ENCODE measurements around the gene GPATCH1.

The GPATCH1 gene

DNA sequence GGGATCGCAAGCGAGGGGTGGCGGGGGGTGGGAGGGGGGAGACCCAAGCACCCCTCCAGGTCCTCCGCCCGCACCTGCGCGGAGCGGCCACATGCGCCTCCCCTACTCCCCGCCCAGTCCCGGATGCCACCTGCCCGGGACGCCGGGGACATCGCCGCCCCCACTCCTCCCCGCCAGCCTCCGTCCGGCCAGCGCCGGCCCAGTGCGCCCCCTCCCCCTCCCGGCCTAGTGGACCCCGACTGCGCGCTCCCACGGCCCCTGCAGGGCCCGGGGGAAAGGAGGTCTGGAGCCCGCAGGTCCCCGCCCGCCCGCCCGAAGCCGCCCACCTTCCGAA, 16.6 kb upstream of the GPATCH1 start:
- DNase-seq (ENCODE audit: low spot score) = no peak

DNA sequence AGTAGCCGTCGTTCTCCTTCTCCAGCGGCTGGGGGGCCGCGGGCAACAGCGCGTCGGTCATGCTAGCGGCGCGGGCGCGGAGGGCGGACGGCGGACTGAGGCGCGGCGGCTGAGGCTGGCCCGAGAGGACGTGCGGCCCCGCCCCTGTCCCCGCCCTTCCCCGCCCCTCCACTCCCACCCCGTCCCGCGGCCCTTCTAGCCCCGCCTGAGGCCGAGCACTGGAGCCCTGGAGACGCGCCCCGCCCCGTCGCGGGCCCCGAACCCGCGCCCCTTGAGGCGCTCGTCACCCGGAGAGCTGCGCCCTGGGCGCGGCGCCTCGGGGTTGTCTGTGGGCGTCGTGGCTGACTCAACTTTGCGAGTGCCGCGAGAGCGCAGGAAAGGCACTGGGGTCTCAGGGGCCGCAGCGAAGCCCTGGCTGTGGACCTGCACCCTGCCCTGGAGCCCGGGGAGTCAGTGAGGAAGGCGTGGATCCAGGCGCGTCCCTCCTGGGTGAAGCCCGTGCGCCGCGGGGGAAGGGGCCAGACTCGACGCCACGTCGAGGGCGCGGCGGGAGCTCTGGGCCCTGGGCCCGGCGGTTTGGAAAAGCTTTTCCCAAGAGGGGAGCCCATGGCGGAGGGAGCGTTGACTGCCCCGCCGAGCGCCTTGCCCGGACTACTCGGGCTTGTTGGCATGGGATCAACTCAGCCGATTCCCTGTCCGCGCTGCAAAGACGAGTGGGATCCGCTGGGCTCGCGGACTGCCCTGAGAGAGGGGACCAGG, 16.0 kb upstream of the GPATCH1 start, which contains the start of gene RHPN2:
TSS of gene RHPN2 (minus strand) at position 97 of the 759 bp plus-strand sequence. CDS start at position 61, 36 bp downstream.
- no peak for DNase-seq (ENCODE audit: low spot score)

DNA sequence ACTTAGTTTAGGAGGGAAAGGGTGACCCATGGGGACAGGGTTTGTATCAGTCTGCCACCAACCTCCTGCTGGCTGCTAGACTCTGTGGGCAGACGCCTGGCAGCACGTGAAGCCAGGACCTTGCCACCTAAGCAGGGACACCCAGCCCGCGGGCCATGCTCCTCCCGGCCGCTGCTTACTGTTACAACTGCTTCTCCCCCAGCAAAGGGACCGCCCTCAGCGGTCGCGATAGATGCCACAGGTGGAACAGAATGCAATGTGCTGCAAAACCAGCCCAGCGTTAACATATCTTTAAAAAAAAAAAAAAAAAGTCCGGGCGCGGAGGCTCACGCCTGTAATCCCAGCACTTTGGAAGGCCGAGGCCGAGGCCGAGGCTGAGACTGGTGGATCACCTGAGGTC, 14.4 kb upstream of the GPATCH1 start:
- DNase-seq (ENCODE audit: low spot score) = no peak

DNA sequence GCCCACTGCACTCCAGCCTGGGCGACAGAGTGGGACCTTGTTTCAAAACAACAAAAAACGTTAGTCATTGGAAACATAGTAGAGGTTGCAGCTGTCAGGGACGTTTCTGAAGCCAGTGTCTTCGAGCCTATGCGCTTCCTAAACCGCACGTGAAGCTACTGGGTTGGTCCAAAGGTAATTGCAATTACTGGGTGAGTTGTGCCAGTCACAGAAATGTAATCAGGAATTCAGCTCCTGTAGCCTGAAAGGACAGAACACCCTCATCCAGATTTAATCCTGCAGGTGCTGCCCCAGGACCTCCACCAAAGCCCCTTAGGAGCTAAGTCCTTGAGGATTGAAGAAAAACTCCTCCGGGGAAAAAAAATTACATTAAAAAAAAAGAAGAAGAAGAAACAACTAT, 13.9 kb upstream of the GPATCH1 start:
- DNase-seq (ENCODE audit: low spot score) = no peak

DNA sequence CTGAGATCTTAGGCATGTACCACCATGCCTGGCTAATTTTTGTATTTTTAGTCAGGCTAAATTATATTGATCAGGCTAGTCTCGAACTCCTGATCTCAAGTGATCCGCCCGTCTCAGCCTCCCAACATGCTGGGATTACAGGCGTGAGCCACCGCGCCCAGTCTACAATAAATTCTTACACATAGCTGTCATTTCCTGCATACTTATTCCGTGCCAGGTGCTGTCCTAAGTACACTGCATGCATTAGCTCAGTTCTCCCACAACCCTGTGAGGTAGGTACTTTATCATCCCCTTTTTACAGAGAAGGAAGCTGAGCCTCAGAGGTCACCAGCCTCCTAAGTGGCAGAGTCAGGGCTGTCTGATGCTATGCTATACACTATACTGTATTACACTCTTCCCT, 9.1 kb upstream of the GPATCH1 start:
- no peak for DNase-seq (ENCODE audit: low spot score)

DNA sequence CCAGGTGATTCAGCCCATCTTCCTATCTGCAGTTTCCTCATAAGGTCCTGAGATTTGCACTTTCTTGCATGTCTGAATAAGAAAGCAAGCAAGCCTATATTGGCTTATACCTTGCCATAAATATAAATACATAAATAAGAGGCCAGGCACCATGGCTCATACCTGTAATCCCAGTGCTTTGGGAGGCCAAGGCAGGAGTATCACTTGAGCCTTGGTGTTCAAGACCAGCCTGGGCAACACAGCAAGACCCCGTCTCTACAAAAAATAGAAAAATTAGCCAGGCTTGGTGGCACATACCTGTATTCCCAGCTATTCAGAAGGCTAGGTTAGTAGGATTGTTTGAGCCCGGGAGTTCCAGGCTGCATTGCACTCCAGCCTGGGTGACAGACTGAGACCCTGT, 5.5 kb upstream of the GPATCH1 start:
- no peak for DNase-seq (ENCODE audit: low spot score)

DNA sequence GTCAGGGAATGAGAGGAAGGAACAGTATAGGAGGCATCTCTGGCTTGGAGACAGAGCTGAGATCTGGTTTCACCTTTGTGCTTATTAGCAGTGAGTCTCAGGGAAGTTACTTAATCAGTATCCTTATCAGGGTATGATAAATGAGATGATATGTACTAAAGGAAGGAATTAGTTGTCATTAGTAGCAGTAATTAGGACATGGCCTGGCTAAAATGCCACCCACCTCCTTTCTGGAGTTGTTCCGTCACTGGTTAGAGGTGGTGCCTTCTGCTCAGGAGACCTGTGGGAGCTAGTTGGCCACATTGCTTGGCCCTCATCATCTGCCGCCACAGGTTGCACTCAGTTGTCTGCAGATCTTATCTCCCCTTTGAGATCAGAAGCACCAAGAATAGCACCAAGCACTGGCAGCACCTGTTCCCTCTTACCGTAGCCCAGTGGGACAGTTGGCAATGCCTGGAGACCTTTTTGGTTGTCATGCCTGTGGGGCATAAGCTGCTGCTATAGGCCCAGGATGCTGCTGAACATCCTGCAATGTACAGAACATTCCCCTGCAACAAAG, 4.7 kb downstream of the GPATCH1 start:
- no peak for DNase-seq (ENCODE audit: low spot score)

DNA sequence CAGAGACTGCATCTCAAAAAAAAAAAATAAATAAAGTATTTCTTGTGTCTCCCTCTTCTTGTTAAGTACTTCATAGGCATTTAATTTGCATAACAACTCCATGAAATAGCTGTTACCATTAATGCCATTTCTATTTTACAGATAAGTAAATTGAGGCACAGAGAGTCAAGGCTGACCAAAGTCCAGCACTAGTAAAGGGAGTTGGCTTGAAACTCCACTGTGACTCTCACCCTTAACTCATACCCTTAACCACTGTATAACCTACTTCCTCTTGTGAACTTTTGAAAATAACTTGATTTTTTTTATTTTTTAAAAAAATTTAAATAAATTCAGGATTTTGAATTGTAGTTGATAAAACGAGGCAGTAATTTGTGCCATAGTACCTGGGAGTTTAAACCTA, 6.0 kb downstream of the GPATCH1 start:
- no peak for DNase-seq (ENCODE audit: low spot score)

DNA sequence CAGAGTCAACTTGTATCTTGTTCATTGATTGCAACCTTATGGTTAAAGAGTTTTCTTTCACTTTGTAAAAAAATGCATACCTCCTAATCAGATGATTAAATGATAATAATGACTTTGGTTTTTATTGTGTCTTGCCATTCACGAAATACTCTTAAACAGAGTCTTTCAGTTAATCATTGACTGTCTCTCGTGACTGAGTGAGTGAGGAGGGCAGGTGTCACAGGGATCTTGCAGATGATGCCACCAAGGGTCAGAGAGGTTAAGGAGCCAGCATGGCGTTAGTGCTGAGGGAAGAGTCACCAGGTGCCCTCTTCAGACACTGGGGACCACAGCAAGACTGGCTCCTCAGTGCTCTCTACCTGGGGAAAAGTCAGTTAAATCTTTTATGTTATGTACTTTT, 8.0 kb downstream of the GPATCH1 start:
- no peak for DNase-seq (ENCODE audit: low spot score)

DNA sequence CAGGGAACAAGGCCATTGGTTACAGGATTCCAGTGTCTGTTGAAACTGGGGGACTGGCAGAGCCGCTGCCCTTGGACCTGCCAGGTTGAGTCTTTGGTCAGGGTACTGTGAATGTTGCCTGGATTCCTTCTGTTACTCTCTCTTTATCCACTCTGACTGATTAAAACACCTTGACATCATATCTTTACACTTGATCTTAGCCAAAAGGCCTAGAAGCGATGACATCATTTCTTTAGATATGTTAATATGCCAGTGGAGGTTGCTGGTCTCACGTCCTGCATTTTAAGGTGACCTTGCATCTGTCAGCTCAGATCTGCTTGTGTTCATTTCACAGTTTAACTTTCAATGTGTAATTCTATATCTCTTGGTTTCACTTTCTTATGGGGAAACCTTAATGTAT, 9.2 kb downstream of the GPATCH1 start:
- DNase-seq (ENCODE audit: low spot score) = no peak

DNA sequence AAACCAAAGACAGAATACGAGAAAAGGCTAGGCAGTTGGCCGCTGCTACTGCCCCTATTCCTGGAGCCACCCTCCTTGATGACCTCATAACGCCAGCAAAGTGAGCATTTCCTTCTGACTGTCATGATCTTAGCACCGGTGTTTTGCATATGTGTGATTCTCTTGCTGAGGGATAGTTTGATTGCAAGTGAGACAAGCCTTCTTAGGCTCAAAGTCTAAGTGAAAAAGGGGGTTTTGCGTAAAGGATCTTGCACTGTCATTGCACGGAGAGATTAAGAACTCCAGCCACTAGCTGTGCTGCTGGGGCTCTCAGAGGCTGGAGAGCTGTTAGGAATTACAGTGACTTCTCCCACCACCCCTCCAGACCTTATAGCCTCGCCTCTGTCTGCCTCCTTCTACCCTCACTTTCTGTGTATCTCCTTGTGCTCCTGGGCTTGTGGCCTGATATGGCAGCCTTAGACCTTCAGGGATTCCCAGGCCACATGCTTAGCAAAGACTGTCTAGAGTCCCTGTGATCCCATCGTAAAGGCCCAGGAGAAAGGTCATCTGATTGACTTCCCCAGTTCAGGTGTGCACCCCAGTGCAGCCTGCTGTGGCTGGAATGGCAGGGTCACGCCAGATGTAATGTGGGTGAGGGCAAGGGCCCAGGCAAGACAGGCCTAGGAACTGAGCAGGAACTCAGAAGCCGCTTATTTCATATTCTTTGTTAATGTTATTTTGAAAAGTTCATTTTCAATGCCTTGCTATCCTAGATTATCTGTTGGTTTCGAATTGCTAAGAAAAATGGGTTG, 12.6 kb downstream of the GPATCH1 start:
- DNase-seq (ENCODE audit: low spot score) = no peak

DNA sequence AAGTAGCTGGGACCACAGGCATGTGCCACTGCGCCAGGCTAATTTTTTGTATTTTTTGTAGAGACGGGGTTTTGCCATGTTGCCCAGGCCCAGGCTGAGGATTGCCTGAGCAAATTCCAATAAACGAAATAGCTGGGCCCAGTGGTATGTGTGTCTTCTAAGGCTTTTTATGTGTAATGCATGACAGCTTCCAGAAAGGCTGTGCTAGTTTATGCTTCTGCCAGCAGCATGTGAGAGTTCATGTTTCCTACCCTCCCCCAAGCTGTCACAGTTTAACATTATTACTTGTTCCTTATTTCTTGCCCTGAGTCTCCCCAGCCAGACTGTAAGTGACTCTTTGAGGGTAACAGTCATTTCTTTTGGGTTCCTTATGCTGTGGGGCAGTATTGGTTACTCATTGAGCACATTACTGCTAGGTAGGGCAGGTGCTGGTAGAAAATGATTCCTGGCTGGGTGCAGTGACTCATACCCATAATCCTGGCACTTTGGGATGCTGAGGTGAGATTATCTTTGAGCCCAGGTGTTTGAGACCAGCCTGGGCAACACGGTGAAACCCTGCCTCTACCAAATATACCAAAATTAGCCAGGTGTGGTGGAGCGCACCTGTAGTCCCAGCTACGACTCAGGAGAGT, 13.6 kb downstream of the GPATCH1 start:
- DNase-seq (ENCODE audit: low spot score) = no peak

DNA sequence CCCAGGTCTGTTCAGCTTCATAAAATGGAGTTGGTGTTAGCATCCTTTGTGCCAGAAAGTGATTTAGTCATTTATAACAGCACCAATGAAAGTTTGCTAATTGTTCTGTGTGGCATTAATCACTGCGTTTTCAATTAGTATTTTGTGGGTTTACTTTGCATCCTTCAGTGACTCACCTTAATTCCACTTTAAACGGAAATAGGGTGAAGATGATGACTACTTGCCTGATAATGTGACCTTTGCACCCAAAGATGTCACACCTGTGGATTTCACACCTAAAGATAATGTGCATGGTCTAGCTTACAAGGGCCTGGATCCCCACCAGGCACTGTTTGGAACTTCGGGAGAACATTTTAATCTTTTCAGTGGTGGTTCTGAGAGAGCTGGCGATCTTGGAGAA, 15.0 kb downstream of the GPATCH1 start:
- DNase-seq (ENCODE audit: low spot score) = no peak

DNA sequence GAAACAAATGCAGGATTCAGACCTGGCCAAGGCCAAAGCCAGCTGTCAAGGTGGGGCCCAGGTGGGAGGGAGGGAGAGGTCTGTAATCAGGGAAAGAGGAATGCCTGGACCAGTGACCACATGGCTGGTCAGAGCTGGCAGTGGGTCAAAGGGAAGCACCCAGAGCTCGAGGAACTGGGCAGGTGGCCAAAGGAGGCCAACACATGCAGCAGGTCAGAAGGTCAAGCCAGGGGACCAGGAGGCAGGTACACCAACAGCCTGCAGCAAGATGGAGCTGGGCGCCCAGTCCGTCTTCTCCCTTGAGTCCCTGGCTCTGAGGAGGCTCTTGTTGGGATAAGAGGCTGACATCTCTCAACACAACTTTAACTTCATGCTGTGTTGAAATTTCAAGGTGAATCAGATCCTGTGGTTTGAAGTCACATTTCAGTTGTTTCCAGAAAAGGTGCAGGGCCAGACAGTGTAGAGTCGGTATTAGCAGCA, 17.1 kb downstream of the GPATCH1 start:
- no peak for DNase-seq (ENCODE audit: low spot score)

DNA sequence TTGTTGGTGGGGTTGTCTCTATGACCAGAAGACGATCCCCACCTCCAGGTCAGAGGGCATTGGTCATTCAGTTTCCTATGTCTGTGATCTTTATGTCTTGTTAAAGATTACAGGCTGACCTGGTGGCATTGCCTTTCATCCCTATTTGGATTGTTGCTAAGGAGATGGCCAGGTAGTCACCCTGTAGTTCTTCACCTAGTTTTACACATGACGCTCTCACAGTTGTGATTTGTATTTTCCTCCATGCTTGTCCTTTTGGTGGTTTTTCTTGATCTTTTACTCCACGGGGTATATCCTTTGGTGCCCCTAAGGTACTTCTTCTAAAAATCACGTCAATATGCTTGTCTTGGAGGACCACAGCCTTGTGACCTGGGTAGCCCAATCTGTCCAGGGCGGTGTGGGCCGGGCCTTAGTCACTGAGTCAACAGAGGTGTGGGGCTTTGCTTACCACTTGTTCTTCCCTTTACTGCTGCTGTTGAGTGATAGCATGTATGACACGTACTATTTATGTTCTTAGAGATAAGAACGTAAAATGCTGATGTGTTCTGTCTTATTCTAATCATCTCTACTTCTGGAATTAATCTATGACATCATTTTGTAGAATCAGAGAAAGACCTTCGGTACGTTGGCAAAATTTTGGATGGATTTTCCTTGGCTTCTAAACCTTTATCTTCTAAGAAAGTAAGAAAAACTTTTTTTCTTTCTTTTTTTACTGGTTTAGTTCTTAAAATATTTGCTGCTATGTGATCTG, 20.1 kb downstream of the GPATCH1 start:
- DNase-seq (ENCODE audit: low spot score) = no peak

DNA sequence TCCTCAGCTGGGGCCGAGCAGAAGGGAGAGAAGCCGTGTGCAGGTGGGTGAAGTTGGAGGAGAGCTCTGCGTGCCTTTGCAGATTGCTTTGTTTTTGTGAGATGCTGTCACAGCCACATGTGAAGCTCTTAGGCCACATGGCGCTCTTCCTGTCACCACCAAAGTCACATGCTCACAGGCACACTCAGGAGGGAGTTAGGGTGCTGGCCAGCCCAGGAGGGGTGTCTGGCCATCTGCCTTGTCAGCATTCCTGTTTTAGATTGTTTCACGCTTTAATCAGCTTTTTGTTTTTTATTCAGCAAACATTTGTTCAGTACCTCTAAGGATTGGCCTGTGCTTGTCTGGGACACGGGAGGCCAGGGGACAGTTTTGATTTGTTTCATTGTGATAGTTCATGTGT, 21.9 kb downstream of the GPATCH1 start:
- no peak for DNase-seq (ENCODE audit: low spot score)

DNA sequence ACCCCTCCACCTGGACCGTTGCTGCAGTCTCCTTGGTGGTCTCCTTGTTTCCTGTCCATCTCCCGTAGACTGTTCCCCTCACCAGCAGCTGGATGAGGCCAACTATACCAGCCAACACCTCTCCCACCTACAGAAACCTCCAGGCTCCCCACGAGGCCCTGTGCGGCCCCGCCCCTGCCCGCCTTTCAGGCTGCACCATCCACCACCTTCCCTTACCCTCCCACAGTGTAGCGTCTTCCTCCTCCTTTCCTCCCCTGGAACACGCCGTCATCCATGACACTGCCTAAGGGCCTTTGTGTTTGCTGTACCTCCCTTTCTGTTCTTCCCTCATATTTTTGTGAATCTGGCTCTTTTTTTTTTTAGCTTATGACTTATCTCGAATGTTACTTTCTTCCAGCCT, 27.2 kb downstream of the GPATCH1 start:
- no peak for DNase-seq (ENCODE audit: low spot score)

DNA sequence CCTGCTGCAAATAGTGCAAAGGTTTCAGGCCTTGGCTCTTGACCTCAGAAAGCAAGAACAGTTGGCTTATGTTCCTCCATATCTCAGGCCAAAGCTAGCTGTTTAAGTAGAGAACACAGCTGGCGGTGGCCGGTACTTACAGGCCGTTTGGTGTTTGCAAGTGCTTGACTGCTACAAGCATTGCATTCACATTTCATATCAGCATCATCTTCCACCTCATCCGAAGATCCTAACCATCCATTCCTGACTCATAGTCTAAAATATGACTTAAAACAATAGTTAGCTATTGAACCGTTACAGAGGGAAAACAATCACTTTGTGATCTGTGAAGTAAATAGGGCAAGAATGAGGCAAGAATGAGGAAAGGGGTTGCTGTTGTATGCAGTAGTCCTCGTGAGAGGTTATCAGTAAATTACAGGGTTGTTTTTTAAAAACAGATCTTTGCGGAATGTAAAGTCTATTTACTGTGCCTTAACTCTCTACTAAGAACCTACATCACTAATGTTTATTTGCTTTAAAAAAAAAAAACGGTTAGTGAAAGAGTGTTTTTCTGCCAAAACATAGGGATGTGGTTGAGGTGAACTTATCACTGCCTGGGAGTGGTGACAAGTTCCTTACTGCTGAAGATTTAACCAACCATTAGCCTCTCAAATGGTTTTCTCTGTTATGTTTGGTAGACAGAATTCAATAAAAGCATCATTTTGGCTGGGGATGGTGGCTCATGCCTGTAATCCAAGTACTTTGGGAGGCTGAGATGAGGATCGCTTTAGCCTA, 29.3 kb downstream of the GPATCH1 start:
- no peak for DNase-seq (ENCODE audit: low spot score)

DNA sequence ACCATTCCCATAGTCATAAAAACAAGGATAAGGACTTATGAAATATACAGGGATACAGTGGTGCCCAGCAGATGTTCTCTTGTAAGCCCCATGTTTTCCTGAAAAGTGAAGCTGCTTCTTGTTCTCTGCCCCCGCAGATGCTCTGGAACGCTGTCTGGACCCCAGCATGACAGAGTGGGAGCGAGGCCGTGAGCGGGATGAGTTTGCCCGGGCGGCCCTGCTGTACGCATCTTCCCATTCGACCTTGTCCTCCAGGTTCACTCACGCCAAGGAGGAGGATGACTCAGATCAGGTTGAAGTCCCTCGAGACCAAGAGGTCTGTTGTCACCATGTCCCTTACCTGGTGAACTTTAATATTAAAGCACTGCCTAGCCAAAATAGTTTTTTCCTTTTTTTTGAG, 30.6 kb downstream of the GPATCH1 start:
- no peak for DNase-seq (ENCODE audit: low spot score)

DNA sequence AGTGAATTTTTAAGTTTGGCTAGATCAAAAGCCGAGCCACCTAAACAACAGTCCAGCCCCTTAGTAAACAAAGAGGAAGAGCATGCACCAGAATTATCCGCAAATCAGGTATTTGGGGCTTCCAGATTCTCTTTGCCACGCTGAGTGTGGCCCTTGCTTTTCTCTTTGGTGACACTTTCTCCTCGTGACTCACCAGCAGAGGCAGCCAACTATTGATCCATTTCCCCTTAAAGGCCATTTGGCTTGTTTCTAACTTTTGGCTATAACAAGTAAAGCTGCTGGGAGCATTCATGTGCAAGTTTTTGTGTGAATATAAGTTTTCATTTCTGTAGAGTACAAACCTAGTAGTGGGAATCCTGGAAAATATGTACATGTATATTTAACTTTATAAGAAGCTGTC, 33.3 kb downstream of the GPATCH1 start:
- no peak for DNase-seq (ENCODE audit: low spot score)

DNA sequence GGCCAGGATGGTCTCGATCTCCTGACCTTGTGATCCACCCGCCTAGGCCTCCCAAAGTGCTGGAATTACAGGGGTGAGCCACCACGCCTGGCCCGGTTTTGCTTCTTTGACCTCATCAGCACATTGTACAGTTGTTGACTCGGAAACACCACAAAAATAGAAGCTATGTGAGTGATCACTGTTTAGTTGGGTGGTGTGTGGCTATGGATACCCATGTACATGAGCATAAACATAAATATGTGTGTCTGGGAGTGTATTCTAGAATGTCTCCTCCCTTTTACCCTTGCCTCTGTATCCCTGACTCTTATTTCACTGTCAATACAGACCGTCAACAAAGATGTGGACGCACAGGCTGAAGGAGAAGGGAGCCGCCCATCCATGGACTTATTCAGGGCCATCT, 36.5 kb downstream of the GPATCH1 start:
- no peak for DNase-seq (ENCODE audit: low spot score)

Data from globus pallidus (tissue), 1 donor.